A673 (cell line): ENCODE measurements around the gene CEBPE.

Source experiments
- EZH2 ChIP-seq: fragments of 200-600 bp; sonication (generic); IDR thresholded peaks from 2 replicates; pipeline ENCODE4 v1.6.1; 2017; ENCODE audit warnings: borderline replicate concordance, low read depth, mild to moderate bottlenecking, mixed read lengths, antibody characterized with exemption, low read length; ENCODE audit not compliant: poor library complexity, severe bottlenecking
- TF ChIP-seq, protein P1 (sequence below): fragments of 300-800, 200-600 bp; sonication (generic); conservative IDR thresholded peaks from 2 replicates; pipeline ENCODE4 v1.5.1; 2017; ENCODE audit warnings: low read depth, mild to moderate bottlenecking, antibody characterized with exemption, low read length, moderate library complexity, mixed read lengths

DNA sequence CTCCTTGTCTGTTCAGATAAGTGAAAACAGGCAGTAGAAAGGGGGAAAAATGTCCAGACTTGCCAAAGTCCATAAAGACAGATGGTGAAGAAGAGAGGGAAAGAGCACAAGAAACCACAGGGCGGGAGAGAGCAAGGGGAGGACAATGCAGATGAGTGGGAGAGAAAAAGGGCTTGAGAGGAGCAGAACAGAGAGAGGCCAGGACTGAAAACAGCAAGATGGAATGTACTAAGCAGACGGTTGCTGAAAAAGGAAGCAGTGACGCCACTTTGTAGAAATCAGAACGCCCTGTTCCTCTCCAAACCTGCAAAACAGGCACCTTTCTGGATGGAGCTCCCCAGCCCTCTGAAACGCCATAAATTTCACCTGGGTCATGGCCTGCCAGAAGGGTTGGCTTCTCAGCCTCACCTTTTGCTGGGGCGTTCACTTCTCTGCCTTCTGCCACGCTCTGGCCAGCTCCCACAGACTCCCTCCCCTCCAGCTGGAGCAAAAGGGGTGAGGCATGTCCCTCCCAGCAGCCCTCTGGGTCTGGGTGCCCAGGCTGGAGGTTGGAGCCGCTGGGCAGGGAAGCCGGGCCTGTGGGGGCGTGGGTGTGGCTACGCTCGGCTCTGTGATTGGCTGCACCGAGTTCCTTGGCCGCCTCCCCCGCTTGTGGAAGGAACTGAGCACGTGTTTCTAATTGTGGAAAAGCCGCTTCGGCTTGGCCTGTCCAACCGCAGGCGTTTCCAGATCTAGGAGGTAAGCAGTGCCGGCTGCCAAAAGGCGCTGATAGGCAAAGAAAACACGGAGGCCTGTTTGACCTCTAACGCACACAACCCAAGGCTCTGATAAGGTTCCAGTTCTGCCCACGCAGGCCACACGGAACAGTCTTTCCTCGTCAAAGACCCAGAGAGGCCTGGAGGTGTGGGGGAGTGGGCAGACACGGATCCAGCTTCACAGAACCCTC is 35.1 kb upstream of the CEBPE start:
- TF ChIP-seq, protein P1, sequence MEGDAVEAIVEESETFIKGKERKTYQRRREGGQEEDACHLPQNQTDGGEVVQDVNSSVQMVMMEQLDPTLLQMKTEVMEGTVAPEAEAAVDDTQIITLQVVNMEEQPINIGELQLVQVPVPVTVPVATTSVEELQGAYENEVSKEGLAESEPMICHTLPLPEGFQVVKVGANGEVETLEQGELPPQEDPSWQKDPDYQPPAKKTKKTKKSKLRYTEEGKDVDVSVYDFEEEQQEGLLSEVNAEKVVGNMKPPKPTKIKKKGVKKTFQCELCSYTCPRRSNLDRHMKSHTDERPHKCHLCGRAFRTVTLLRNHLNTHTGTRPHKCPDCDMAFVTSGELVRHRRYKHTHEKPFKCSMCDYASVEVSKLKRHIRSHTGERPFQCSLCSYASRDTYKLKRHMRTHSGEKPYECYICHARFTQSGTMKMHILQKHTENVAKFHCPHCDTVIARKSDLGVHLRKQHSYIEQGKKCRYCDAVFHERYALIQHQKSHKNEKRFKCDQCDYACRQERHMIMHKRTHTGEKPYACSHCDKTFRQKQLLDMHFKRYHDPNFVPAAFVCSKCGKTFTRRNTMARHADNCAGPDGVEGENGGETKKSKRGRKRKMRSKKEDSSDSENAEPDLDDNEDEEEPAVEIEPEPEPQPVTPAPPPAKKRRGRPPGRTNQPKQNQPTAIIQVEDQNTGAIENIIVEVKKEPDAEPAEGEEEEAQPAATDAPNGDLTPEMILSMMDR, result no peak
- no peak for TF ChIP-seq EZH2
